ENCODE measurements around the gene TDRD10. TPM values are rescaled to one million over a fixed set of nuclear protein-coding genes. Genes with fewer than 3 reads are reported as not detected.

The TDRD10 gene
- total and polyA plus RNA-seq, 4 donors, result 1.9 to 12.6 (median 7.3) TPM

GRCh38 chr1:154488922-154489321 lies 13.1 kb upstream of the TDRD10 start:
- Histone ChIP-seq H3K36me3 (ENCODE audit: control insufficient read depth in 4 of 4, insufficient read depth in 4 of 4, low read length in 4 of 4) (peaks cover 0 to 3% (median 0%) of the 10 kb centered on the region in 4 donors), H3K4me3 (no peak overlapping the region), H3K9me3 (ENCODE audit: control insufficient read depth in 4 of 4, insufficient read depth in 3 of 4, low read length in 3 of 4) (no peaks in the 10 kb centered on the region), H3K4me1 (ENCODE audit: control insufficient read depth in 5 of 5, insufficient read depth in 5 of 5, low read length in 5 of 5) (peaks cover 7 to 46% (median 15%) of the 10 kb centered on the region in 5 donors), H3K27ac (ENCODE audit: low read depth in 1 of 2, low read length in 1 of 2) (peak overlapping the region in 1 of 2 donors; percentile 68), H3K9ac (ENCODE audit: insufficient read depth in 1 of 2, low read length in 2 of 2) (no peak overlapping the region), H3K27me3 (ENCODE audit: control insufficient read depth in 3 of 3, insufficient read depth in 3 of 3, low read length in 2 of 3) (no peaks in the 10 kb centered on the region)
- no peak for TF ChIP-seq CTCF (IDR thresholded peaks at IDR 0.05; ENCODE audit: control extremely low read depth, extremely low read depth)
- 73 to 74% methylated on average over 20 of the region's 20 CpGs for WGBS, 2 donors
- DNase-seq (no peak), ATAC-seq (ENCODE audit: insufficient read depth, low FRiP score) (no peak)

- Histone ChIP-seq H3K9ac (ENCODE audit: insufficient read depth in 1 of 2, low read length in 2 of 2) (no peak overlapping the region), H3K9me3 (ENCODE audit: control insufficient read depth in 4 of 4, insufficient read depth in 3 of 4, low read length in 3 of 4) (no peaks in the 10 kb centered on the region), H3K27ac (ENCODE audit: low read depth in 1 of 2, low read length in 1 of 2) (peak overlapping the region in 1 of 2 donors; percentile 68), H3K36me3 (ENCODE audit: control insufficient read depth in 4 of 4, insufficient read depth in 4 of 4, low read length in 4 of 4) (peaks cover 0 to 3% (median 0%) of the 10 kb centered on the region in 4 donors), H3K27me3 (ENCODE audit: control insufficient read depth in 3 of 3, insufficient read depth in 3 of 3, low read length in 2 of 3) (no peaks in the 10 kb centered on the region), H3K4me3 (no peak overlapping the region), H3K4me1 (ENCODE audit: control insufficient read depth in 5 of 5, insufficient read depth in 5 of 5, low read length in 5 of 5) (peaks cover 7 to 46% (median 15%) of the 10 kb centered on the region in 5 donors)
- DNase-seq (peak in 2 of 3 donors; percentile 60 to 77), ATAC-seq (ENCODE audit: insufficient read depth, low FRiP score) (no peak)
- TF ChIP-seq CTCF (IDR thresholded peaks at IDR 0.05; ENCODE audit: control extremely low read depth, extremely low read depth), result no peak
- 49 to 64% methylated on average over 5 of the region's 5 CpGs for WGBS, 2 donors
Observed at GRCh38 chr1:154489695-154490274, 12.2 kb upstream of the TDRD10 start.

- WGBS, 2 donors, result 10 to 36% methylated on average over 1 of the region's 1 CpG
- Histone ChIP-seq H3K9me3 (ENCODE audit: control insufficient read depth in 4 of 4, insufficient read depth in 3 of 4, low read length in 3 of 4) (no peaks in the 10 kb centered on the region), H3K36me3 (ENCODE audit: control insufficient read depth in 4 of 4, insufficient read depth in 4 of 4, low read length in 4 of 4) (peaks cover 0 to 3% (median 0%) of the 10 kb centered on the region in 4 donors), H3K4me1 (ENCODE audit: control insufficient read depth in 5 of 5, insufficient read depth in 5 of 5, low read length in 5 of 5) (peaks cover 7 to 44% (median 12%) of the 10 kb centered on the region in 5 donors), H3K27ac (ENCODE audit: low read depth in 1 of 2, low read length in 1 of 2) (peak overlapping the region in 1 of 2 donors; percentile 34), H3K27me3 (ENCODE audit: control insufficient read depth in 3 of 3, insufficient read depth in 3 of 3, low read length in 2 of 3) (no peaks in the 10 kb centered on the region), H3K4me3 (no peak overlapping the region), H3K9ac (ENCODE audit: insufficient read depth in 1 of 2, low read length in 2 of 2) (no peak overlapping the region)
- peak in 2 of 3 donors; percentile 48 to 56 for DNase-seq
- ATAC-seq (ENCODE audit: insufficient read depth, low FRiP score), result no peak
- no peak for TF ChIP-seq CTCF (IDR thresholded peaks at IDR 0.05; ENCODE audit: control extremely low read depth, extremely low read depth)
Observed at GRCh38 chr1:154490317-154490716, 11.7 kb upstream of the TDRD10 start.

Measured in lung (tissue), 12 donors.